Urinary bladder (tissue), 4 donors: ENCODE measurements around the gene POLL. TPM values are rescaled to one million over a fixed set of nuclear protein-coding genes. Genes with fewer than 3 reads are reported as not detected.

ENCODE experiments used
- DNase-seq: peaks from one replicate; pipeline ENCODE4 v3.0.0-alpha.2; 2015; ENCODE audit errors: extremely low spot score
- H3K27ac ChIP-seq: one replicate; pipeline ENCODE4 v1.5.1; 2013; ENCODE audit warnings: low read depth, mild to moderate bottlenecking, moderate library complexity
- H3K36me3 ChIP-seq: one replicate; pipeline ENCODE4 v1.6.1; 2013; ENCODE audit warnings: mild to moderate bottlenecking, moderate library complexity; ENCODE audit not compliant: insufficient read depth
- H3K4me1 ChIP-seq: one replicate; pipeline ENCODE4 v1.6.1; 2013; ENCODE audit warnings: mild to moderate bottlenecking, moderate library complexity; ENCODE audit not compliant: insufficient read depth
- H3K4me3 ChIP-seq: one replicate; pipeline ENCODE4 v1.5.1; 2013; ENCODE audit warnings: low read depth, low read length
- WGBS: extraction: QIAGEN DNeasy Blood & Tissue Kit; methylation state at CpG from one replicate; pipeline ENCODE4 v1.1.7; 2013; 5-methylcytosine and 5-hydroxymethylcytosine counted together
- polyA plus RNA-seq: library from polyadenylated mRNA; stranded (reverse); fragments of 200-250 nt; gene quantifications from one replicate; pipeline ENCODE4 v1.2.3, GENCODE V29; 2013
- total RNA-seq: library from RNA; depleted of rRNA; stranded (reverse); fragments of >200 nt; gene quantifications from one replicate; pipeline ENCODE4 v1.2.3, GENCODE V29; 2014
- donor health status: healthy with polysubstance abuse.
- donor health status: healthy.

POLL gene
- total and polyA plus RNA-seq, 2 donors, result 10.4 to 27.6 TPM

GRCh38 chr10:101573885-101574753, 13.9 kb downstream of the POLL start:
- Histone ChIP-seq H3K4me1 (no peaks in the 10 kb centered on the region), H3K27ac (no peak overlapping the region), H3K4me3 (no peak overlapping the region), H3K36me3 (no peaks in the 10 kb centered on the region)
- DNase-seq, result no peak
- WGBS, result 77% methylated on average over 25 of the region's 25 CpGs

- Histone ChIP-seq H3K4me3 (no peak overlapping the region), H3K36me3 (no peaks in the 10 kb centered on the region), H3K27ac (no peak overlapping the region), H3K4me1 (no peaks in the 10 kb centered on the region)
- DNase-seq, result no peak
- 93% methylated on average over 2 of the region's 2 CpGs for WGBS
Measured at GRCh38 chr10:101572785-101573184, 15.3 kb downstream of the POLL start.

- Histone ChIP-seq H3K36me3 (no peaks in the 10 kb centered on the region), H3K27ac (no peak overlapping the region), H3K4me1 (no peaks in the 10 kb centered on the region), H3K4me3 (no peak overlapping the region)
- no peak for DNase-seq
- 87% methylated on average over 7 of the region's 7 CpGs for WGBS
Measured at GRCh38 chr10:101572126-101572525, 15.9 kb downstream of the POLL start.

DNA sequence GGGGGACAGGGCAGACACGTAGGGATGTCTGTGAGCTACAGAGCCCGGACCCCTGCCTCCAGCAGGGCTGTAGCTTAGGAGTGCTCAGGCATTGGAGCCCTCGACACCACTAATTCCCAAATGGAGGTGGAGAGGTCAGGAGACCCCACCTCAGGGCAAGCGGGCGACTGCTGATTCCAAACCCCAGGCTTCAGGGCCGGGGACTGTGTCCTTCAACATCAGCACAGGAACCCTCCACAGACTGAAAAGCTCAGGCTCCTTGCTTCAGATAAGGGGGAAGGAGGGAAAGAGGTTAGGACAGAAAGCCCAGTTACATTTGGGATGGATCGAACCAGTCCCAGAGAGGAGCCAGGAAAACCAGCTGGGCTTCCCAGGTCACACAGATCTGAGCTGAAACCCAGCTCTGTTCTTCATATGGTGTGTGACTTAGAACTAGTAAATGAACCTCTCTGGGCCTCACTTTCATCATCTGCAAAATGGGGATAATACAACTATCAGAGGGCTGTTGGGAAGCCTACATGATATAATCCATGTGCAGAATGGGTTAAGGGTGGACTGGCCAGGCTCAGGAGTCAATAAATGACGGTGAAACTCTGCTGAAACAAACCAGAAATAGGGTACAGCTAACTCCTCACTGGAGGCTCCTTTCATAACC, 16.7 kb downstream of the POLL start:
- H3K4me3 ChIP-seq, result no peak overlapping the region
- H3K36me3 ChIP-seq, result no peaks in the 10 kb centered on the region
- no peak overlapping the region for H3K27ac ChIP-seq
- DNase-seq, result no peak
- H3K4me1 ChIP-seq, result no peaks in the 10 kb centered on the region
- WGBS, result 66% methylated on average over 8 of the region's 8 CpGs

- Histone ChIP-seq H3K36me3 (no peaks in the 10 kb centered on the region), H3K4me1 (no peaks in the 10 kb centered on the region), H3K4me3 (peak overlapping the region; percentile 5), H3K27ac (no peak overlapping the region)
- DNase-seq, result no peak
- WGBS, result 8% methylated on average over 37 of the region's 37 CpGs
Measured at GRCh38 chr10:101570428-101571270, 17.4 kb downstream of the POLL start.

GRCh38 chr10:101569622-101570427, 18.2 kb downstream of the POLL start:
- no peak for DNase-seq
- WGBS, result 1% methylated on average over 56 of the region's 56 CpGs
- Histone ChIP-seq H3K4me3 (peak overlapping the region; percentile 27), H3K27ac (no peak overlapping the region), H3K36me3 (no peaks in the 10 kb centered on the region), H3K4me1 (no peaks in the 10 kb centered on the region)

- 14% methylated on average over 11 of the region's 11 CpGs for WGBS
- H3K4me3 ChIP-seq, result no peak overlapping the region
- DNase-seq, result no peak
Measured at GRCh38 chr10:101569323-101569621, 18.8 kb downstream of the POLL start.

DNA sequence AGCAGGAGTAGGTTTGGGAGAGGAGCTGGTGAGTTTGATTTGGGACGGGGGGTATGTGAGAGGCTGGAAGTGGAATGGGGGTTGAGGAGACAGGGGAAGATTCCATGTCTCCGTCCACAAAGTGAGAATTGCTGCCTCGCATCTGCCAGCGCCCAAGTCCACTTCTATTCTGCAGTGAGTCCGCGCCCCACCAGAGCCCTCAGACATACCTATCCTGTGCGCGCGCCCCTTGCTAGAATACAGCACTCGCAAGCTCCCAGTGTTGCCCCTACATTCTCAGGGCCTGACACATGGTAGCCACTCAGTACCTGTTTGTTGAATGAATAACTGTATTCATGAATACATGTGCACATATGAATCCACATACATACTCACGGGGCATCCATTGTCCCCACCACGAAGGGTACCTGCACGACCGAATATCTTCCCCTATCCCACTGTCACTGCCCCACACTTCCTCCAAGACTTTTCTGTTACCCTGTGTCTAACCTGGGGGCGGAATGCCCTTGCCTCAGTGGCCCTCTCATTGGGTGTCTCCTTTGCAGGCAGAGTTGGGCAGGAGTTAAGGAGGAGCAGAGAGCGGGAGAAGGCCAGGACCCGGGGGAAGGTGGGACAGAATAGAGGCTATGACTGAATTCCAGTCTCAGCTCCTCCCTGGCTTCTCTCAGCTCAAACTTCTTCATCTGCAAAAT, 19.9 kb downstream of the POLL start:
- 91% methylated on average over 17 of the region's 17 CpGs for WGBS
- DNase-seq, result no peak
- no peaks in the 10 kb centered on the region for H3K36me3 ChIP-seq

More at GRCh38 chr10:101569323-101569621, 18.8 kb downstream of the POLL start:
- H3K36me3 ChIP-seq, result no peaks in the 10 kb centered on the region
- no peak overlapping the region for H3K27ac ChIP-seq
- no peaks in the 10 kb centered on the region for H3K4me1 ChIP-seq

DNA sequence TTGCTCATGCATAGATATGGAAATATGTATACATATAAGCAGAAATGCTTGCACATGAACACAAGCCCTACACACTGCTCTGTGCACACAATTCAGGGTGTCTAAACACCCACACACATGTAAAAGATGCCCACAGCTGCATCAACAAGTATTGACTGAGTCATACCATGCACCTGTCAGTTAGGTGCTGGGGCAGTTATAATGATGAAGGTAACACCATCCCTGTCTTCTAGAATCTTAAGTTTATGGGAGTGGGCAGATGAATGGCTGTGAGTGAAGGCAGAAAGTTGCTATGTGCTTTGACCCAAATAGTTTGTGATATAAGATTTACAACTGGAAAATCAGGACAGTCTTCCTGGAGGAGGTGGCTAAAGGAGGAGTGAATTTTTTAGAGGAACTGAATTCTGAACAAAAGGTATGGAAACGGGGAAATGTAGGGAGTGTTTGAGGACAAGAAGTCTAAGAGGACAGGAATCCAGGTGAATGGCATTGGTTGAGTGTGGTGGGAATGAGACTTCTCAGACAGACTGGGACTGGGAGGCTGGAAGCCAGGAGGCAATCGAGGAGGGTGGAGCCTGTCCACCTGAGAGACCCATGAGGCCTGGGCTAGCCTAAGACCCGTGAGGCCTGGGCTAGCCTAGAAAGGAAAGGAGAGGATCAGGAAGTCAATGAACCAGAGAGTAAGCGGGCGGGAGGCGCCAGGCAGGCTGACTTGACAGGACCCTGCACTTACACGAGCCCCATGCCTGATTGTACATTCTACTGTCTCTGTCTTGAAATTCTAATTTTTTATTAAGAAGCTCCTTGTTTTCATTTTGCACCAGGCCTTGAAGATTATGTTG, 20.7 kb downstream of the POLL start:
- Histone ChIP-seq H3K4me1 (no peaks in the 10 kb centered on the region), H3K27ac (no peak overlapping the region), H3K36me3 (no peaks in the 10 kb centered on the region), H3K4me3 (no peak overlapping the region)
- DNase-seq, result no peak
- whole genome bisulfite sequencing, result 78% methylated on average over 7 of the region's 7 CpGs

More for the DNA sequence above, 19.9 kb downstream of the POLL start:
- H3K4me3 ChIP-seq, result no peak overlapping the region
- no peaks in the 10 kb centered on the region for H3K4me1 ChIP-seq
- no peak overlapping the region for H3K27ac ChIP-seq

DNA sequence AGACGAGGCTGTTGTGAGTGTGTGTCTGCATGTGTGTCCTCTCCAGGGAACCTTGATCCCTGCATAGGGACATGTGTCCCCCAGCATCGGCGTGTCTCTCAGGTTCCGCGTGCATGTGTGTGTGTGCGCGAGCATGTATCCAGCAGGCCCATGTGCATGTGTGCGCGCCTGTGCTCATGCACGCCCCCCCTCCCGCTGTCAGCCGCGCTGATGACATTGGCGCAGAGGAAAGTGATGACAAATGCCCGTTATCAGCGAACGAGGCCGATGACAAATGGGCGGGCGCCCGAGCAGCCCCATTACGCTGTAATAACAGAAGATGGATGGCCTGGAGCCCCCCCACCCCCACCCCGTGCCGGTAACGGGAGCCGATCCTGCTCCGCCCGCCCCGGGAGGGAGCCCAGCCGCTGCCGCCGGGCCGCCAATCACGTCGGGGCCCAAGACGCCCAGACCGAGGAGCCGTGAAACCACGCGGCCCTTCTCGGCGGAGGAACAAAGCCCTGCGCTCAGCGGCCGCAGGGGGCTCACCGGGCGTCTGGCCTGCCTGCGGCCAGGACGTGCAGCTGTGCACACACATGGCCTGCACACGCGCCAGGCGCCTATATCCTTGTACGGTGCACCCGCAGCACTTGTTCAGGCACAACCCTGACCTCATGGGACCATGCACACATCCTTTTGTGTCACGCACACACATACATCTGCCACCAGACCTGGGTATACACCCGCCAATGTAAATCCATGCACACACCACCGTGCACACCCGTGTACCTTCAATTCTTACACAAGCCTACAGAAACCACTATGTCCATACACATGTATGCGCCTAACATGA, 21.5 kb downstream of the POLL start:
- no peak overlapping the region for H3K27ac ChIP-seq
- 13% methylated on average over 59 of the region's 59 CpGs for WGBS
- no peak for DNase-seq
- no peaks in the 10 kb centered on the region for H3K36me3 ChIP-seq
- no peaks in the 10 kb centered on the region for H3K4me1 ChIP-seq
- H3K4me3 ChIP-seq, result no peak overlapping the region

- DNase-seq, result no peak
- H3K4me1 ChIP-seq, result no peaks in the 10 kb centered on the region
- no peaks in the 10 kb centered on the region for H3K36me3 ChIP-seq
- 65% methylated on average over 8 of the region's 8 CpGs for WGBS
- no peak overlapping the region for H3K27ac ChIP-seq
- no peak overlapping the region for H3K4me3 ChIP-seq
Measured at GRCh38 chr10:101565936-101566332, 22.1 kb downstream of the POLL start.
